Measurements from ENCODE around the gene CHSY3.

DNA sequence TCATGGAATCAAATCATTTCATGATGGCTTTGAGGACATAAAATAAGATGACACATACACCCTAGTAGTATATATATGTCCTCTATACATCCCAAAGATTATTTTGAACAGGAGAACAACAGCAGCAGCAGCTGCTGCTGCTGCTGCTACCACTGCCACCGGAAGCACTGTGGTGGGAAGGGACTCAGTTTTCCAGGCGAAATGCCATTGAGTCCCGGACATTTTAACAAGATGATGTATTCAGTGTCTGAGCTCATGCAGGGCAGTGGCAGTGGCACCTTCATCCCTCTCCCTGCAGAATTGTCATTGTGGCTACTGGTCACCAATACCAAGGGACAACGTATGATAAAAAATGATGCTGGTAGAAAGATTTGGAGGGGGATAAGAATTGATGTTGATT lies 151.3 kb downstream of the CHSY3 start:
- TF ChIP-seq POLR2A (IDR thresholded peaks at IDR 0.05), result no peak
- no peak for TF ChIP-seq CTCF (IDR thresholded peaks at IDR 0.05 in 4 of 5, conservative IDR thresholded peaks at IDR 0.05 in 1 of 5)

Data from gastrocnemius medialis (tissue), 4 donors.